ENCODE results near the gene UBE2D3. TPM values are rescaled to one million over a fixed set of nuclear protein-coding genes. Genes with fewer than 3 reads are reported as not detected.

UBE2D3 gene
- total RNA-seq, 2 experiments from 2014 or later = 415 to 447 TPM

DNA sequence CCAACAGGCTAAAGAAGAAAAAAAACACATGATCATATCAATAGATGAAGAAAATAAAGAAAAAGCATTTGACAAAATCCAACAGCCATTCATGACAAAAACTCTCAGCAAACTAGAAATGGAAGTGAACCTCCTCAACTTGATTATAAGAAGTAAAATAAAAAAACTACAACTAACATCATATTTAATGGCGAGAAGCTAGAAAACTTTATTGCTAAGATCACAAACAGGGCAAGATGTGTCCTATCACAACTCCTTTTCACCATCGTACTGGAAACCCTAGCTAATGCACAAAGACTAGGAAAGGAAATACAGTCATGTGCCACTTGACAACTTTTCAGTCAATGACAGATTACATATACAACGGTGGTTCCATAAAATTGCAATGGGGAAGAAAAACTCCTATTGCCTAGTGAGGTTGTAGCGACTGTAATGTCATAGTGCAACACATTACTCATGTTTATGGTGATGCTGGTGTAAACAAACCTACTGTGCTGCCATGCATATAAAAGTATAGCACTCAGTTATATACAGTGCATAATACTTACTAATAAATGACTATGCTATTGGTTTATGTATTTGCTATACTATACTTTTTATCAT, 54.5 kb downstream of the UBE2D3 start:
- CTCF ChIA-PET = interaction anchor here (0.6 kb wide), 1 partner anchor 233 kb away, joined by 3 read pairs; no protein-coding TSS in a partner anchor
- no peaks in the 10 kb centered on the region for H3K4me1 Mint-ChIP-seq (ENCODE audit: low read depth)
- H3K36me3 Mint-ChIP-seq = no peaks in the 10 kb centered on the region
- POLR2A ChIA-PET = interaction anchor here (0.6 kb wide), 1 partner anchor 12 kb away, joined by 3 read pairs; no protein-coding TSS in a partner anchor
- intact Hi-C loops (cut with micrococcal nuclease) = no loop called here
- H3K27me3 Mint-ChIP-seq = no peaks in the 10 kb centered on the region
- no peak overlapping the region for H3K27ac Mint-ChIP-seq
- no peak for DNase-seq
- H3K9me3 Mint-ChIP-seq = no peaks in the 10 kb centered on the region
- no peak overlapping the region for H3K4me3 Mint-ChIP-seq

DNA sequence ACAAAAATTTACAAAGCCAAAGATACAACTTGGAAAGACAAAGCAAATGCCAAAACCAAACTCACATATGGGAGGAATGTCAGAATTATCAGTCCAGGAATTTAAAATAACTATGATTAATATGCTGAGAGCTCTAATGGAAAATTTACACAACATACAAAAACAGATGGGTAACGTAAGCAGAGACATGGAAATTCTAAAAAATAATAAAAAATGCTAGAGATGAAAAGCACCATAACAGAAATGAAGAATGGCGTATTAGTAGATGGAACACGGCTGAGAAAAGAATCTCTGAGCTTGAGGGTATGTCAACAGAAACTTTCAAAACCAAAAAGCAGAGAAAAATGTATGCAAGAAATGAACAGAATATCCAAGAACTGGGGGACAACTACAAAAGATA, 62.5 kb downstream of the UBE2D3 start:
- Mint-ChIP-seq H3K27ac (no peak overlapping the region), H3K9me3 (no peaks in the 10 kb centered on the region), H3K4me1 (ENCODE audit: low read depth) (peaks cover 12% of the 10 kb centered on the region), H3K4me3 (no peak overlapping the region), H3K27me3 (no peaks in the 10 kb centered on the region), H3K36me3 (peaks cover 2% of the 10 kb centered on the region)
- DNase-seq = no peak
- POLR2A ChIA-PET = no interaction called here
- intact Hi-C loops (cut with micrococcal nuclease) = loop anchor here (5.0 to 10.0 kb wide), 3 partner anchors 48 to 330 kb away; partner anchors contain the start of gene BDH2
- CTCF ChIA-PET = no interaction called here

GRCh38 chr4:102761906-102762305, 65.4 kb downstream of the UBE2D3 start:
- ChIA-PET POLR2A (interaction anchor here (2.0 kb wide), 2 partner anchors 65 to 107 kb away, joined by 12 to 25 read pairs; partner anchors contain the start of genes CISD2 and UBE2D3), CTCF (interaction anchor here (0.8 to 2.1 kb wide), 4 partner anchors 9 to 338 kb away, joined by 3 to 8 read pairs (median 4); partner anchors contain the start of gene BDH2)
- H3K4me1 Mint-ChIP-seq (ENCODE audit: low read depth) = peaks cover 33% of the 10 kb centered on the region
- no peak overlapping the region for H3K27ac Mint-ChIP-seq
- DNase-seq = no peak
- no peaks in the 10 kb centered on the region for H3K27me3 Mint-ChIP-seq
- H3K9me3 Mint-ChIP-seq = no peaks in the 10 kb centered on the region
- peak overlapping the region; percentile 97 for H3K4me3 Mint-ChIP-seq
- intact Hi-C loops (cut with micrococcal nuclease) = loop anchor here (2.0 to 10.0 kb wide), 4 partner anchors 45 to 333 kb away; partner anchors contain the start of genes BDH2 and SLC9B1
- H3K36me3 Mint-ChIP-seq = peaks cover 3% of the 10 kb centered on the region

- POLR2A ChIA-PET = interaction anchor here (1.0 to 2.0 kb wide), 7 partner anchors 20 to 134 kb away, joined by 3 to 25 read pairs (median 5); partner anchors contain the start of genes CISD2 and UBE2D3
- CTCF ChIA-PET = interaction anchor here (0.8 to 2.1 kb wide), 8 partner anchors 8 to 338 kb away, joined by 3 to 8 read pairs (median 4); partner anchors contain the start of gene BDH2
- peak overlapping the region; percentile 14 for H3K27ac Mint-ChIP-seq
- H3K4me3 Mint-ChIP-seq = peak overlapping the region; percentile 97
- H3K27me3 Mint-ChIP-seq = no peaks in the 10 kb centered on the region
- H3K36me3 Mint-ChIP-seq = peaks cover 3% of the 10 kb centered on the region
- intact Hi-C loops (cut with micrococcal nuclease) = loop anchor here (2.0 to 10.0 kb wide), 4 partner anchors 44 to 334 kb away; partner anchors contain the start of genes BDH2 and SLC9B1
- peaks cover 34% of the 10 kb centered on the region for H3K4me1 Mint-ChIP-seq (ENCODE audit: low read depth)
- DNase-seq = peak; percentile 30
- H3K9me3 Mint-ChIP-seq = peaks cover 1% of the 10 kb centered on the region
Measured at GRCh38 chr4:102761296-102761701, 66.1 kb downstream of the UBE2D3 start.

- ChIA-PET POLR2A (interaction anchor here (0.6 to 2.0 kb wide), 10 partner anchors 12 to 193 kb away, joined by 3 to 25 read pairs (median 4); partner anchors contain the start of genes CISD2 and UBE2D3), CTCF (interaction anchor here (0.8 to 2.1 kb wide), 9 partner anchors 8 to 339 kb away, joined by 3 to 8 read pairs (median 4); partner anchors contain the start of gene BDH2)
- peak within 1 kb of the TSS; percentile 82 for H3K27ac Mint-ChIP-seq
- H3K4me3 Mint-ChIP-seq = peak within 1 kb of the TSS; percentile 97
- peaks cover 36% of the 10 kb centered on the region for H3K4me1 Mint-ChIP-seq (ENCODE audit: low read depth)
- intact Hi-C loops (cut with micrococcal nuclease) = loop anchor here (1.0 to 10.0 kb wide), 9 partner anchors 20 to 415 kb away; partner anchors contain the start of genes BDH2, SLC39A8 and SLC9B1
- peaks cover 3% of the 10 kb centered on the region for H3K36me3 Mint-ChIP-seq
- H3K9me3 Mint-ChIP-seq = peaks cover 2% of the 10 kb centered on the region
- DNase-seq = peak; percentile 91
- no peaks in the 10 kb centered on the region for H3K27me3 Mint-ChIP-seq
Measured at GRCh38 chr4:102760645-102761295, 66.6 kb downstream of the UBE2D3 start, which contains the start of gene MANBA. Gene MANBA (minus strand): TSS chr4:102760968. CDS start chr4:102760894, 74 bp downstream.

GRCh38 chr4:102759831-102760644, 67.3 kb downstream of the UBE2D3 start:
- peak overlapping the region; percentile 97 for H3K4me3 Mint-ChIP-seq
- peak; percentile 54 for DNase-seq
- H3K4me1 Mint-ChIP-seq (ENCODE audit: low read depth) = peaks cover 36% of the 10 kb centered on the region
- ChIA-PET CTCF (interaction anchor here (0.8 to 2.1 kb wide), 7 partner anchors 57 to 340 kb away, joined by 3 to 8 read pairs (median 4); partner anchors contain the start of gene BDH2), POLR2A (interaction anchor here (0.6 to 2.0 kb wide), 10 partner anchors 13 to 192 kb away, joined by 3 to 25 read pairs (median 4); partner anchors contain the start of genes CISD2 and UBE2D3)
- H3K9me3 Mint-ChIP-seq = peaks cover 2% of the 10 kb centered on the region
- peak overlapping the region; percentile 82 for H3K27ac Mint-ChIP-seq
- H3K36me3 Mint-ChIP-seq = peaks cover 3% of the 10 kb centered on the region
- no peaks in the 10 kb centered on the region for H3K27me3 Mint-ChIP-seq
- intact Hi-C loops (cut with micrococcal nuclease) = loop anchor here (1.0 to 10.0 kb wide), 9 partner anchors 20 to 415 kb away; partner anchors contain the start of genes BDH2, SLC39A8 and SLC9B1

- intact Hi-C loops (cut with micrococcal nuclease) = no loop called here
- ChIA-PET POLR2A (no interaction called here), CTCF (no interaction called here)
- Mint-ChIP-seq H3K4me1 (ENCODE audit: low read depth) (peaks cover 36% of the 10 kb centered on the region), H3K4me3 (no peak overlapping the region), H3K27me3 (no peaks in the 10 kb centered on the region), H3K36me3 (peaks cover 6% of the 10 kb centered on the region), H3K9me3 (peaks cover 5% of the 10 kb centered on the region), H3K27ac (no peak overlapping the region)
- DNase-seq = no peak
Measured at GRCh38 chr4:102758241-102759160, 68.8 kb downstream of the UBE2D3 start.

DNA sequence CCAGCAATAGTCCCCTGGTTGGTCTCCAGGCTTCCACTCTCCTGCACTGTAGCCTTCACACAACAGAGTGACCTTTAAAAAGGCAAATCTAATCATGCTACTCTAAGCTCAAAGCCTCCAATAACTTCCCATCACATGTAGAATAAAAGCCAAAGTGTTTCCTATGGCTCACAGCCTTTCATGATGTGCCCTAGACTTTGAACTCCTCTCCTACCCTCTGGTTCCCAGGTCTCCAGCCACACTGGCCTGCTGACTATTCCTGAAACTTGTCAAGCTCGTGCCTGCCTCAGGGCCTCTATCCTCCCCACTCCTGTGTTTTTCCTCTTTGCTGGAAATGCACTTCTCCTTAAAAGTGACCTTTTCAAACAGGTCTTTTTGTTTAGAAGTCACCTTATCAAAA, 69.7 kb downstream of the UBE2D3 start:
- Mint-ChIP-seq H3K27ac (no peak overlapping the region), H3K9me3 (peaks cover 5% of the 10 kb centered on the region), H3K4me3 (no peak overlapping the region), H3K36me3 (peaks cover 6% of the 10 kb centered on the region), H3K27me3 (no peaks in the 10 kb centered on the region), H3K4me1 (ENCODE audit: low read depth) (peaks cover 36% of the 10 kb centered on the region)
- ChIA-PET POLR2A (no interaction called here), CTCF (interaction anchor here (1.6 kb wide), 1 partner anchor 10 kb away, joined by 5 read pairs; no protein-coding TSS in a partner anchor)
- DNase-seq = no peak
- intact Hi-C loops (cut with micrococcal nuclease) = no loop called here

DNA sequence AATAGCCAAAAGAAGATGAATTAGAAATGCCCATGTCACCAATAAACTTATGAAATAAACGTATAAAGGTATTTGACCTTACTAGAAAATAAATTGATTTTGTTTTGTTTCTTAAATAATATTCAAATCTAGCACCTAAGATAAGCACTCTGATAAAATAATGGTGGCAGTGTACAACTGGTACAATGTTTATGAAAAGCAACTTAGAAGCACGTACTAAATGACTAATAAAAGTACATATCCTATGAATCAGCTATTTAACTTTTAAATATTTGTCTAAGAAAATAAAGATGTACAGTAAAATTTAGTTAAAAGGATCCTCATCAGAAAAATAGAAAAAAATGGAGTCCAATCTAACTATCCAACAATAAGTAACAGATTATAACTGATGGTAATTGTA, 73.3 kb downstream of the UBE2D3 start:
- peaks cover 16% of the 10 kb centered on the region for H3K4me1 Mint-ChIP-seq (ENCODE audit: low read depth)
- H3K9me3 Mint-ChIP-seq = peaks cover 5% of the 10 kb centered on the region
- intact Hi-C loops (cut with micrococcal nuclease) = no loop called here
- no peak overlapping the region for H3K4me3 Mint-ChIP-seq
- CTCF ChIA-PET = no interaction called here
- H3K27me3 Mint-ChIP-seq = no peaks in the 10 kb centered on the region
- peaks cover 4% of the 10 kb centered on the region for H3K36me3 Mint-ChIP-seq
- no peak overlapping the region for H3K27ac Mint-ChIP-seq
- no peak for DNase-seq
- POLR2A ChIA-PET = interaction anchor here (0.7 kb wide), 1 partner anchor 70 kb away, joined by 3 read pairs; no protein-coding TSS in a partner anchor

- Mint-ChIP-seq H3K9me3 (peaks cover 5% of the 10 kb centered on the region), H3K27ac (no peak overlapping the region), H3K36me3 (peaks cover 3% of the 10 kb centered on the region), H3K4me3 (no peak overlapping the region), H3K4me1 (ENCODE audit: low read depth) (peaks cover 4% of the 10 kb centered on the region), H3K27me3 (no peaks in the 10 kb centered on the region)
- CTCF ChIA-PET = no interaction called here
- DNase-seq = no peak
- intact Hi-C loops (cut with micrococcal nuclease) = no loop called here
- POLR2A ChIA-PET = no interaction called here
Measured at GRCh38 chr4:102751941-102752340, 75.4 kb downstream of the UBE2D3 start.

Measured in activated CD4-positive, alpha-beta memory T cell treated with anti-CD3 and anti-CD28 coated beads for 36 hours (primary cell).